Measurements from ENCODE around the gene DMD.

Gene DMD

GRCh38 chrX:31147175-31147574 is 2064.2 kb downstream of the DMD start:
- TF ChIP-seq MAX (IDR thresholded peaks at IDR 0.05; ENCODE audit: low read depth, low read length) (no peak), MYC (IDR thresholded peaks at IDR 0.05; ENCODE audit: low read depth, low read length) (no peak), CTCF (IDR thresholded peaks at IDR 0.05; ENCODE audit: low read depth, low read length) (no peak), POLR2A (IDR thresholded peaks at IDR 0.05; ENCODE audit: extremely low read depth, insufficient read length) (no peak)
- DNase-seq (ENCODE audit: low read depth), result no peak
- H3K4me3 ChIP-seq (ENCODE audit: low read depth, low read length), result no peak overlapping the region

GRCh38 chrX:31139961-31140360 is 2071.4 kb downstream of the DMD start:
- TF ChIP-seq MYC (IDR thresholded peaks at IDR 0.05; ENCODE audit: low read depth, low read length) (no peak), POLR2A (IDR thresholded peaks at IDR 0.05; ENCODE audit: extremely low read depth, insufficient read length) (no peak), MAX (IDR thresholded peaks at IDR 0.05; ENCODE audit: low read depth, low read length) (no peak), CTCF (IDR thresholded peaks at IDR 0.05; ENCODE audit: low read depth, low read length) (no peak)
- H3K4me3 ChIP-seq (ENCODE audit: low read depth, low read length), result no peak overlapping the region
- DNase-seq (ENCODE audit: low read depth), result no peak

- TF ChIP-seq MYC (IDR thresholded peaks at IDR 0.05; ENCODE audit: low read depth, low read length) (no peak), CTCF (IDR thresholded peaks at IDR 0.05; ENCODE audit: low read depth, low read length) (no peak), POLR2A (IDR thresholded peaks at IDR 0.05; ENCODE audit: extremely low read depth, insufficient read length) (no peak), MAX (IDR thresholded peaks at IDR 0.05; ENCODE audit: low read depth, low read length) (no peak)
- DNase-seq (ENCODE audit: low read depth), result no peak
Observed at GRCh38 chrX:31138124-31138523, 2073.2 kb downstream of the DMD start.

GRCh38 chrX:31136144-31136611 is 2075.2 kb downstream of the DMD start:
- no peak for TF ChIP-seq CTCF (IDR thresholded peaks at IDR 0.05; ENCODE audit: low read depth, low read length)
- no peak for TF ChIP-seq POLR2A (IDR thresholded peaks at IDR 0.05; ENCODE audit: extremely low read depth, insufficient read length)
- TF ChIP-seq MAX (IDR thresholded peaks at IDR 0.05; ENCODE audit: low read depth, low read length), result no peak
- no peak for TF ChIP-seq MYC (IDR thresholded peaks at IDR 0.05; ENCODE audit: low read depth, low read length)
- no peak overlapping the region for H3K4me3 ChIP-seq (ENCODE audit: low read depth, low read length)
- DNase-seq (ENCODE audit: low read depth), result no peak

More at GRCh38 chrX:31138124-31138523, 2073.2 kb downstream of the DMD start:
- no peak overlapping the region for H3K4me3 ChIP-seq (ENCODE audit: low read depth, low read length)

GRCh38 chrX:31132821-31133241 is 2078.5 kb downstream of the DMD start:
- no peak overlapping the region for H3K4me3 ChIP-seq (ENCODE audit: low read depth, low read length)
- TF ChIP-seq MAX (IDR thresholded peaks at IDR 0.05; ENCODE audit: low read depth, low read length) (no peak), POLR2A (IDR thresholded peaks at IDR 0.05; ENCODE audit: extremely low read depth, insufficient read length) (no peak), CTCF (IDR thresholded peaks at IDR 0.05; ENCODE audit: low read depth, low read length) (no peak), MYC (IDR thresholded peaks at IDR 0.05; ENCODE audit: low read depth, low read length) (no peak)
- no peak for DNase-seq (ENCODE audit: low read depth)

Measured in NB4 (cell line).